Stimulated activated CD8-positive, alpha-beta memory T cell treated with anti-CD3 and anti-CD28 coated beads, Interleukin-12 subunit alpha, Interleukin-12 subunit beta, amount 100 ng/mL, for 24 hours (primary cell): Measurements from ENCODE around the gene PHPT1.
A peak's percentile ranks its signal among the peaks of the same experiment; 100 is the strongest.
"Not testable (repeated sequence)": the region's sequence is repeated elsewhere in the genome, so short reads cannot be mapped to it uniquely, and the experiment has no call there.

Experiments
- DNase-seq: peaks from one replicate; pipeline ENCODE4 v3.0.0-alpha.2; 2020; ENCODE audit errors: extremely low read depth

Gene PHPT1

GRCh38 chr9:136849038-136849959 is at the start of gene PHPT1:
Gene PHPT1 (plus strand): TSS chr9:136849409. CDS start chr9:136849431, 22 bp downstream.
- peak; percentile 87 for DNase-seq

GRCh38 chr9:136799854-136800657 is 49.2 kb upstream of the PHPT1 start:
- peak; percentile 82 for DNase-seq

GRCh38 chr9:136802321-136802720 is 46.9 kb upstream of the PHPT1 start:
- no peak for DNase-seq

GRCh38 chr9:136803009-136803550 is 46.1 kb upstream of the PHPT1 start:
- DNase-seq = not testable (repeated sequence)

GRCh38 chr9:136803551-136804508 is 45.4 kb upstream of the PHPT1 start:
- no peak for DNase-seq

- DNase-seq = no peak
Measured at GRCh38 chr9:136804509-136805206, 44.6 kb upstream of the PHPT1 start.

- no peak for DNase-seq
Measured at GRCh38 chr9:136805207-136805740, 43.9 kb upstream of the PHPT1 start.

- DNase-seq = no peak
Measured at GRCh38 chr9:136806067-136806466, 43.1 kb upstream of the PHPT1 start.

- no peak for DNase-seq
Measured at GRCh38 chr9:136806631-136807201, 42.5 kb upstream of the PHPT1 start.

- DNase-seq = peak; percentile 58
Measured at GRCh38 chr9:136807281-136808074, 41.7 kb upstream of the PHPT1 start, which contains the start of gene RABL6. Gene RABL6 (plus strand): TSS chr9:136807948. CDS start chr9:136808197, 249 bp downstream.

- no peak for DNase-seq
Measured at GRCh38 chr9:136808075-136808805, 41.0 kb upstream of the PHPT1 start.

- DNase-seq = no peak
Measured at GRCh38 chr9:136808806-136809158, 40.4 kb upstream of the PHPT1 start.

GRCh38 chr9:136814725-136815421 is 34.3 kb upstream of the PHPT1 start:
- no peak for DNase-seq

GRCh38 chr9:136815422-136815782 is 33.8 kb upstream of the PHPT1 start:
- DNase-seq = no peak

GRCh38 chr9:136820971-136821825 is 28.0 kb upstream of the PHPT1 start:
- DNase-seq = no peak

- no peak for DNase-seq
Measured at GRCh38 chr9:136821826-136822544, 27.2 kb upstream of the PHPT1 start.
